Measurements from ENCODE around the gene PEX3.

Gene PEX3

DNA sequence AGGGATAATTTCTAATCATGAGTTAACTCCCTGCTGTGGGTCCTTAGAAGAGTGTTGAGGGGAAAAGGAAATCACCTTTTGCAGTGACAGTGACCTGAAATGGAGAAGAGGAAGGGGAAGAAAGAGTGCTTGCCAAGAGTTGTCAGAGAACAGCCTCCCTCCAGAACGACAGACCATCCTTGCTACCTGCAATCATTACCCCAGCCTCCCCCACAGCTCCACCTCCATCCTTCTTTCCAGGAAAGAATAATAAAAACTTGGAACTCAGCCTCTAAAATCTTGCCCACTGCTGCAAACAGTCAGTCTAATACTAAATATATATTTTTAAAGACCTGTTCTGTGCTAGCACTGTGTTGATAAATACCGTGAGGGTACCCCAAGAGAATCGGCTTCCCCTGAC lies 89.6 kb downstream of the PEX3 start:
- no peak for DNase-seq

All from CD4-positive, alpha-beta T cell treated with Interleukin-17A for 4 hours (primary cell).